CD4-positive, alpha-beta T cell treated with Interleukin-17A for 4 hours (primary cell): Measurements from ENCODE around the gene ATG9A.
"Not testable (repeated sequence)": the region's sequence is repeated elsewhere in the genome, so short reads cannot be mapped to it uniquely, and the experiment has no call there.

Source experiments
- DNase-seq: peaks from one replicate; pipeline ENCODE4 v3.0.0-alpha.2; 2020; ENCODE audit warnings: mixed read lengths

The ATG9A gene

GRCh38 chr2:219204425-219205164 is 24.8 kb downstream of the ATG9A start:
- DNase-seq: no peak

DNA sequence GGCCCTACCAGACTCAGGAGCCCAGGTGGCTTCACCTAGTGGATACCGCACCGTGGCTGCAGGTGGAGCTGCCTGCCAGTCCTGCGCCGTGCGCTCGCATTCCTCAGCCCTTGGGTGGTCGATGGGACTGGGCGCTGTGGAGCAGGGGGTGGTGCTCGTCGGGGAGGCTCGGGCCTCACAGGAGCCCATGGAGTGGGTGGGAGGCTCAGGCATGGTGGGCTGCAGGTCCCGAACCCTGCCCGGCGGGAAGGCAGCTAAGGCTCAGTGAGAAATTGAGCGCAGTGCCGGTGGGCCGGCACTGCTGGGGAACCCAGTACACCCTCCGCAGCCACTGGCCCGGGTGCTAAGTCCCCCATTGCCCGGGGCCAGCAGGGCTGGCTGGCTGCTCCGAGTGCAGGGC is 28.1 kb downstream of the ATG9A start:
- not testable (repeated sequence) for DNase-seq

DNA sequence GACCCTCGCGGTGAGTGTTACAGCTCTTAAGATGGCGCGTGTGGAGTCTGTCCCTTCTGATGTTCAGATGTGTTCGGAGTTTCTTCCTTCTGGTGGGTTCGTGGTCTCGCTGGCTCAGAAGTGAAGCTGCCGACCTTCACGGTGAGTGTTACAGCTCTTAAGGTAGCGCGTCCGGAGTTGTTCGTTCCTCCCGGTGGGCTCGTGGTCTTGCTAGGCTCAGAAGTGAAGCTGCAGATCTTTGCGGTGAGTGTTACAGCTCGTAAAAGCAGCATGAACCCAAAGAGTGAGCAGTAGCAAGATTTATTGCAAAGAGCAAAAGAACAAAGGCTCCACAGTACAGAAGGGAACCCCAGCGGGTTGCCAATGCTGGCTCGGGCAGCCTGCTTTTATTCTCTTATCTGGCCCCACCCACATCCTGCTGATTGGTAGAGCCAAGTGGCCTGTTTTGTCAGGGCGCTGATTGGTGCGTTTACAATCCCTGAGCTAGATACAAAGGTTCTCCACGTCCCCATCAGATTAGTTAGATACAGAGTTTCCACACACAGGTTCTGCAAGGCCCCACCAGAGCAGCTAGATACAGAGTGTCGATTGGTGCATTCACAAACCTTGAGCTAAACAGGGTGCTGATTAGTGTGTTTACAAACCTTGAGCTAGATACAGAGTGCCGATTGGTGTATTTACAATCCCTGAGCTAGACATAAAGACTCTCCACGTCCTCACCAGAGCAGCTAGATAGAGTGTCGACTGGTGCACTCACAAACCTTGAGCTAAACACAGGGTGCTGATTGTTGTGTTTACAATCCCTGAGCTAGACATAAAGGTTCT is 28.7 kb downstream of the ATG9A start:
- DNase-seq: not testable (repeated sequence)

DNA sequence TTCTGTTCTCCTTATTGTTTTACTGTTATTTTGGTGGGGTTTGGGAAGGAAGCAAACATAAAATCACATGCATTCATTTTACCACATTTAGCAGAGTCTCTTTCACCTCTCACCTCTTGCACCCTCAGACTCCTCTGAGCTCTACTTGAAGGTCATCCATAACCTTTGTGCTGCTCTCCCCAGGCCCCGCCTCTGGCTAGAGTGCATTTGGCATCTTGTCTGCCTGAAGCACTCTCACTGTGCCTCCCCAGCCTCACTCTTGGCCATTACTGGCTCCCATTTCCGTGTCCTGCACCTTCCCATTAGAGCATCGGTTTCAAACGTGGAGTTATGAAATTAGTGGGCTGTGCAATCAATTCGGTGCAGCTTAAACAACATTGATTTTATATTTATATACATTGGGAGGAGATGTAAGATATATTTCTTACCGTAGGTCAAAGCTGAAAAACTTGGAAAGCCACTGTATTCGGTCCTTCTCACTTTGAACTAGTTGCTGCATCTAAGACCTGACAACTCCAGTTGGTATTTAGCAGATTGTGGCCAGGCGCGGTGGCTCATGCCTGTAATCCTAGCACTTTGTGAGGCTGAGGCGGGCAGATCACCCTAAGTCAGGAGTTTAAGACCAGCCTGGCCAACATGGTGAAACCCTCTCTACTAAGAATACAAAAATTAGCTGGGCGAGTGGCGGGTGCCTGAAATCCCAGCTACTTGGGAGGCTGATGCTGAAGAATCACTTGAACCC is 29.8 kb downstream of the ATG9A start:
- DNase-seq: no peak

DNA sequence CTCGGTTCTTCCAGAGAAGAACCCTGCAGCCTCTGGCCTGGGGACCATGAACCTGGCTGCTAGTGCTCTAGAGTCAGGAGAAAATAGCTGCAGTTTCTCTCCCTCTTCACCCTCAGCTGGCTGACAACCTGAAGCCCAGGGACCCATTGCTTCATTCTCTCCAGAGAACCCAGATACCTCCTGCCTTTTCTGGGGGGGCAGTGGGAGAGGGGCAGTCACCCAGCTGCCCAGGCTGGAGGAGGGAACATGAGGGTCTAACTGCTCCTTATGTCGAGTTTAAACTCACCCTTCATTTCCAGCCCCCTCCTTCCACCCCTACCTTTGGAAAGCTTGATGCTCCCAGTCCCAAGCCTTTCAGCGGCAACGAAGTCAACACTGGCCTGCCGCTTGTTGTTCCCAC is 30.5 kb downstream of the ATG9A start:
- DNase-seq: no peak

GRCh38 chr2:219197388-219197787 is 32.0 kb downstream of the ATG9A start:
- DNase-seq: no peak

GRCh38 chr2:219186754-219187456 is 42.5 kb downstream of the ATG9A start:
- DNase-seq: no peak

- DNase-seq: no peak
These were observed 45.3 kb downstream of the ATG9A start for GRCh38 chr2:219184121-219184520.

DNA sequence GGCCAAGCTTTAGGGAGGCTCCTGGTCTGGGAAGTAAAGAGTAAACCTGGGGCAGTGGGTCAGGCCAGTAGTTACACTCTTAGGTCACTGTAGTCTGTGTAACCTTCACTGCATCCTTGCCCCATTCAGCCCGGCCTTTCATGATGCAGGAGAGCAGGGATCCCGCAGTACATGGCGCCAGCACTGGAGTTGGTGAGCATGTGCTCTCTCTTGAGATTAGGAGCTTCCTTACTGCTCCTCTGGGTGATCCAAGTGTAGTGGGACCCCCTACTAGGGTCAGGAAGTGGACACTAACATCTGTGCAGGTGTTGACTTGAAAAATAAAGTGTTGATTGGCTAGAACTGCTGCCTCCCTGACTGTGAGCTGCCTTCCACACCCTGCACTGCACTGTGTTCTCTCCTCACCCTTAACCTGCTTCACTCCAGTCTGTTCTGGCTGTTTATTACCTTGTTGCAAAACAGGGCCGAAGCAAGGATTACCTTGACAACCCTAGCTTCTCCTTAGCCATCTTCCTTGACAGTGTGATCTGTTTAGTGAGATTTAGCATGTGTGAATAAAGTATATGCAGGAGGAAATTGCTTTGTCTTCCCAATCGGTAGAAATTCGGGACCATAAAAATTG is 46.2 kb downstream of the ATG9A start:
- no peak for DNase-seq

DNA sequence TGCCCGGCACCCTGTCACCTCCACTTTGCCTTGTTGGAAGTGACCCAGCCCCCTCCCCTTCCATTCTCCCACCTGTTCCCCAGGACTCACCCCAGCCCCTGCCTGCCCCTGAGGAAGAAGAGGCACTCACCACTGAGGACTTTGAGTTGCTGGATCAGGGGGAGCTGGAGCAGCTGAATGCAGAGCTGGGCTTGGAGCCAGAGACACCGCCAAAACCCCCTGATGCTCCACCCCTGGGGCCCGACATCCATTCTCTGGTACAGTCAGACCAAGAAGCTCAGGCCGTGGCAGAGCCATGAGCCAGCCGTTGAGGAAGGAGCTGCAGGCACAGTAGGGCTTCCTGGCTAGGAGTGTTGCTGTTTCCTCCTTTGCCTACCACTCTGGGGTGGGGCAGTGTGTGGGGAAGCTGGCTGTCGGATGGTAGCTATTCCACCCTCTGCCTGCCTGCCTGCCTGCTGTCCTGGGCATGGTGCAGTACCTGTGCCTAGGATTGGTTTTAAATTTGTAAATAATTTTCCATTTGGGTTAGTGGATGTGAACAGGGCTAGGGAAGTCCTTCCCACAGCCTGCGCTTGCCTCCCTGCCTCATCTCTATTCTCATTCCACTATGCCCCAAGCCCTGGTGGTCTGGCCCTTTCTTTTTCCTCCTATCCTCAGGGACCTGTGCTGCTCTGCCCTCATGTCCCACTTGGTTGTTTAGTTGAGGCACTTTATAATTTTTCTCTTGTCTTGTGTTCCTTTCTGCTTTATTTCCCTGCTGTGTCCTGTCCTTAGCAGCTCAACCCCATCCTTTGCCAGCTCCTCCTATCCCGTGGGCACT is 46.9 kb downstream of the ATG9A start:
- peak; percentile 15 for DNase-seq

GRCh38 chr2:219181531-219181930 is 47.9 kb downstream of the ATG9A start:
- DNase-seq: no peak

- no peak for DNase-seq
These were observed 48.5 kb downstream of the ATG9A start for GRCh38 chr2:219180961-219181360.

- no peak for DNase-seq
These were observed 49.6 kb downstream of the ATG9A start for GRCh38 chr2:219179601-219180465.

- DNase-seq: peak; percentile 65
These were observed 50.9 kb downstream of the ATG9A start for GRCh38 chr2:219178377-219179175.

DNA sequence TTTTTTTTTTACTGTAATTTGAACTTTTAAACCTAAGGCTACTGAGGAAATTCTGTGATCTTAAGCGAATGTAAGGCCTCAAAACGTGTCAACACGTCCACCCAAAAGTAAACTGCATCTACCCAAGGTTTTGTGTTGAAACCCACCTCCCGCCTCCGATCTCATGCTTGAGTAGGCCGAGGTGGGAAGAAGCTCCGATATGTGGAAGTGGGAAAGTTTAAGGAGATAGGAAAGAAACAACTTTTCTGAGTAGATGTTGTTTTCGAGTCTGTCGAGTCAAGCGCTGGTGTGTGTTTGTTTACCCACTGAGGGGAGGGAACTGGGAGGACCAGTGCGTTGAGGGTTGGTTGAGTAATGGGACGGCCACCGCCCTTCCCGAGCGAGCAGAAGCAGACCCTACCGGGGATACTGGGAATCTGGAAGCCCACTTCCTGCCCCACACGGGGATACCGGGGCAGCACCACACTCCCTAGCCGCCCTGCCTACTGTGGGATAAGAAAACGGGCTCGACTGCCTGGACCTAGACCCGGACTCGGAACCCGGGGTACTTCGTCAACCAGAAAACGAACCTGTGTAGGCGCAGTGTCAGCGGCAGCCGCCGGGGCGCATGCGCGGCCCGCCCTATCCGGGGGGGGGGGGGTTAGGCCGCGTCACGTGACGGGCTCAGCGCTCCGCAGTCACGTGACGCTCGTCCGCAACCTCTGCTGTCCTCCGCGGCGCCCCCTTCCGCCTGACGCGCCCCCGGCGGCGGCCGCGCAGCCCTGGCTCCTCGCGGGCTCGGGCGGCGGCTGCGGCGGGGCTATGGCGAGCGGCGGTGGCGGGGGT is 51.7 kb downstream of the ATG9A start, which contains the start of gene RETREG2:
Gene RETREG2, plus strand, starts transcription at position 724 of the 825 bp plus-strand sequence. Its CDS starts 78 bp downstream, at position 802.
- peak; percentile 90 for DNase-seq

GRCh38 chr2:219176818-219177551 is 52.5 kb downstream of the ATG9A start, which contains the start of gene CNPPD1:
TSS of gene CNPPD1 (minus strand) at chr2:219176925. CDS start at chr2:219176828, 97 bp downstream.
- peak; percentile 92 for DNase-seq
